ENCODE measurements around the gene TMEM207.

Gene TMEM207

DNA sequence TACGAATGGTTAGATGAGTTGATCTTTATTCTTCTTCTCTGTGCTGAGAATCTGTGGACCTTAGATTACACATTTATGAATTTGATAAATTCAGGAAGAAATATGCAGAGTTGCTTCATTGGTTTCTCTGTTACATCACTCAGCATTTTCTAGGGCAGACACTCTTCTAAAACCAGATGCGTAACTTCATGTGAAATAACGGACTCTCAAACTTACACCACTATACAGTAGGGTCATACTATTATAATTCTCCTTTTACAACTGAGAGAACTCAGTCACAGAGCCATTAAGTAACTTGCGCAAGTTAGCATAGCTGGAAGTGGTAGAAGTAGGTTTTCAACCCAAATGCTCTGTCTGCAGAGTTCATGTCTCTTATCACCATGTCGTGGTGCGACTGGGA, 5.7 kb downstream of the TMEM207 start:
- ATAC-seq: no peak
- DNase-seq: no peak

DNA sequence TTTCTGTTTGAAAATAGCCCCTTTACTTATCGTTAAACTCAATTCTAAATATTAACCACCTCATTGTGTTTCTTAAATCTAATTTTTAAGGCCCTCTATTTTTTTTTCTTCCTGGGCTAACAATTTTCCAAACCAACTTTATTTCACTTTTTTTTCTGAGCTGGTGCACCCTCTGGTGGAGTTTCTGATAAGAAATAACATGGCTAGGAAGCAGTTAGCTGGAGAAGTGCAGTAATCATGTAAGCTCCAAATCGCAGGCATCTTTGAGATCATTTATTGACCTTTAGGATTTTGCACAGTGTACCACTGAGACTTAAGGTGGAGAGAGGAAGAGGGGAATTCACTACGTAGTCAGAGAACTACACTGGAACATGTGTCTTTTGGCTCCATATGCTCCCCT, 6.4 kb downstream of the TMEM207 start:
- DNase-seq: no peak
- ATAC-seq: no peak

DNA sequence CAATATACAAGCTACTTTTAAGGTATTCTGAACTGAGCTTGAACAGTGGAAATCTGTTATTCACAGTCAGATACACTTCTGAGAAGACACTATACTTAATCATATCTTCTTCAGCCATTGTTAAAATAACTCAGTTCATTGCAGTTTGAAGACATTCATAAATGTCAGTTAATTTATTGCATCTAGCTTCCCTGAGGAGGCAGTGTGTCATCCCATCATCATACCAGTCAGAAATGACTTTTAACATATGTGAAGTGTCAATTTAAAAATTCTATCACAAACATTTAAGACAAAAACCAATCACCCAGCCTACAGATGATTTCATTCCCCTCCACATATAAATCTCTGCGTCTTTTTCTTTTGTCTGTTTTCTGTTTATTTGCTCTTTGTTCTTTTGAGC, 7.5 kb downstream of the TMEM207 start:
- no peak for ATAC-seq
- DNase-seq: no peak

- ATAC-seq: no peak
- no peak for DNase-seq
Observed at GRCh38 chr3:190436331-190436730, 13.4 kb downstream of the TMEM207 start.

DNA sequence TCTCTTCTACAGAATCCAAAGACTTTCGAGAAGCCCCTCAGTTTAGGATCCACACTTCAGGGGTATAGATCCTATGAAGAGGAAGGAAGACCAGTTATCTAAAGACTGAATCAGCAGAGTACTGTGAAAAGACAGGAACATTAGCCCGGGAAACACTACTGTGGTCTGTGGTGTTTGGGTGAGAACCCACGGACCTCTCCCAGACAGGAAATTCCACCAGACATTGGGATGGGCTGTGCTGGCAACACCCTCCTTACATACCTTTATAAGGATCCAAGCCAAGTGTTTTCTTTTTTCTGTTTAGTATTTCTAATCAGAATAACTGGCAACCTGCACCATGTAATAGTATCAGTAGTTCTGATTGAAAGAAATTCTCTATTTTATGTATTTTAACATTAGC, 14.1 kb downstream of the TMEM207 start:
- ATAC-seq: no peak
- no peak for DNase-seq

DNA sequence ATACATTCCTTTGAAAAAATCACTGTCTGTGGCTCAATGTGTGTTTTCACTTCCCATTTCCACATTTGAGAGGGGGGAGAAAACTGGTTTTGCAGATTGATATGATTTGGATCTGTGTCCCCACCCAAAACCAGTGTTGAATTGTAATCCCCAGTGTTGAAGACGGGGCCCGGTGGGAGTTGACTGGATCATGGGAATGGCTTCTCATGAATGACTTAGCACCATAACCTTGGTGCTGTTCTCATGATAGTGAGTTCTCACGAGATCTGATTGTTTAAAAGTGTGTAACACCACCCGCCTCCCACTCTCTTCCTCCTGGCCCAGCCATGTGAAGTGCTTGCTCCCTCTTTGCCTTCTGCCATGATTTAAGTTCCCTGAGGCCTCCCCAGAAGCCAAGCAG, 16.1 kb downstream of the TMEM207 start:
- ATAC-seq: no peak
- no peak for DNase-seq

DNA sequence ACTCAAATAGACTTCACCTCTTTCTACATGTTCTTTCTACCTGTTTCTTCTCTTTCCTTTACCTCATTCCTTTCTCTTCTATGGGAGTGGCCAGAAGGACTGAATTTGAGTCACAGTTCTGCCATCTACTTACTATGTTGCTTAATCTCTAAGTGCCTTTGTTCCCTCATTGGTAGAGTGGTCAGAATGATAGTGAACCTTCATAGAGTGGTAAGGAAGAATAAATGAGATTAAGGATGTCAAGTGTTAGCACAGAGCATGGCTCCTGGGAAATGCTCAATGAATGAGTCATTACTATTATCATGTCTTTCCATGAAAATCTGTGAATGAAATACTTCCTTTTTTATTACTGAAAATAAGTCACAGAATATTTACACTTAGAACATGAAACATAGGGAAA, 17.5 kb downstream of the TMEM207 start:
- no peak for ATAC-seq
- no peak for DNase-seq

DNA sequence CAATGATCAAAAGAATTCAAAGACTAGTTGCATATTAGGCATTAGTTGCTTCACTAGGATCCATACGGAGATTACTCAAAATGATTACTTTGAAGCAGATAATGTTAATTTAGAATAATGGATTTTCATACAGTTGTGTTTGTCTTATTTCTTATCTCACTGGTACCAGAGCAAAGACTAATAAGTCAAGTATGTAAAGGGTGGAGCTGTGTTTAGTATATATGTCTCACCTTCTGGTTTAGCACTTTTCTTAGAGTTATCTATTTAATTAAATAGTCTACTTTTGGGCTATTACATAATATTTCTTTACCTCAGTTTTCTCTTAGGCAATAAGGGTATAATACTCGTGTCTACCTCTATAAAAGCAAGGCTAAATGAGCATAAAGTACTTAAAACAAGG, 18.8 kb downstream of the TMEM207 start:
- no peak for DNase-seq

DNA sequence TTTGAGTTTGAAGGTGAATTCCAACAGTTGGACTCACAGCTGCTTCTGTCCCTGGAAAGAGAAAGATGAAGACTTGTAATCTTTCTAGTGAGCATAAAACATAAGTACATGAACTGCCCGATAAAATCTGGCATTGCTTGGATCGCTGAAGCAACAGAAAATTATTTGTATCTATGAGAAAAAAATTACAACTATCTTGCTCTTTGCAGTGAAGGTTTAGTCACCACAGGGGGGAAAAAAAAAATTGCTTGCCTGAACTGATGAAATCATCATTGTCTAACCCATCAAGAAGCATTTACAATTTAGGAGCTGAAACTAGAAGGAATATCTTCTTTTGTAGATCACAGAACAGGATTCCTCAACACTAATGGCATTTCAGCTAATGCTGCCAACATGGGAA, 20.0 kb downstream of the TMEM207 start:
- ATAC-seq (no peak), DNase-seq (no peak)

More for the DNA sequence above, 18.8 kb downstream of the TMEM207 start:
- no peak for ATAC-seq

GRCh38 chr3:190426806-190427507, 22.7 kb downstream of the TMEM207 start:
- no peak for ATAC-seq
- no peak for DNase-seq

DNA sequence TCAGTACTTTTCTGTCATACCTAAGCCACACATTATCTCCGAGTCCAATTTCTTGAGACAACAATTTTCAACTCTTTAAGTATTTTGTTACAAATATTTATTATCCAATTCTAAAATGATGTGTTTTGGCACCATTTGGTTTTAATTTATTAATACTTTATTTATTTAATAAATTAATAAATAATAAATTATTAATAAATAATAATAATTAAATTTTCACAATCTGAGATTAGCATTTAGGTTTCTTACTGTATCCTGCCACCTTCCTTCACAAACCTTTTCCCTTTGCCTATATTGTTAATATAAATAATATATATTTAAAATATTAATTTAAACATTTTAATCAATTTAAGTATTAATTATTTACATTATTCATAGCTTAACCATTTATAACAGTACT, 23.9 kb downstream of the TMEM207 start:
- no peak for ATAC-seq
- DNase-seq: no peak

GRCh38 chr3:190424478-190425439, 24.9 kb downstream of the TMEM207 start:
- ATAC-seq: peak; percentile 66
- DNase-seq: peak; percentile 50

GRCh38 chr3:190424108-190424477, 25.6 kb downstream of the TMEM207 start:
- ATAC-seq: no peak
- DNase-seq: no peak

- DNase-seq: no peak
- ATAC-seq: no peak
Observed at GRCh38 chr3:190414297-190414696, 35.4 kb downstream of the TMEM207 start.

GRCh38 chr3:190404715-190405114, 45.0 kb downstream of the TMEM207 start:
- no peak for ATAC-seq
- DNase-seq: no peak

DNA sequence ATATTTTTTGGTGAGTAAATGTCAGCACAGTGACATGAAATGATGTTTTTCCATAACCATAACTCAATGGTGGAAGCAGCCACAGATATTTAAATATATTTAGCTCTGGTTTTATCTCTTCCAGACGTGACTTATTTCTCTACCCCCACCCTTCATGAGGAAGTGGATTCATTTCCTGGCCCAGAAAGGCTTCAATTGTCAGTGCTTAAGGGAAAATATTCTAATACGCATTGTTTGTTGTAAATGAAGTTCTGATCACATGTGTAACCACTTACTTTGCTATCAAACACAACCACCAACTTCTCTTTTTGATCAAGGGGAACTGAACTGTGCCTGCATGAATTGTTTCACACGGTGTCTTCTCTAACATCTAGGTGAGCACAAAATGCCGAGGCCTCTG, 47.7 kb downstream of the TMEM207 start:
- DNase-seq: no peak
- no peak for ATAC-seq

DNA sequence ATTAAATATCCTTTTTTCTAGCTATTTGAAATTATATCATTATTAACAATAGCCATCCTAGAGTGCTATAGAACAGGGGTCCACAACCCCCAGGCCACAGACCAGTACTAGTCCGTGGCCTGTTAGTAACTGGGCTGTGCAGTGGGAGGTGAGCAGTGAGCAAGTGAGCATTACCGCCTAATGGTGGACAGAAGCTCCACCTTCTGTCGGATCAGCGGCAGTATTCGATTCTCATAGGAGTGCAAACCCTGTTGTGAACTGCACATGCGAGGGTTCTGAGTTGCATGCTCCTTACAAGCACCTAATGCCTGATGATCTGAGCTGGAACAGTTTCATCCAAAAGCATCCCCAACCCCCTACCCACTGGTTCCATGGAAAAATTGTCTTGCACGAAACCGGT, 50.0 kb downstream of the TMEM207 start:
- no peak for DNase-seq
- ATAC-seq: no peak

GRCh38 chr3:190397889-190398288, 51.8 kb downstream of the TMEM207 start:
- ATAC-seq (no peak), DNase-seq (no peak)

DNA sequence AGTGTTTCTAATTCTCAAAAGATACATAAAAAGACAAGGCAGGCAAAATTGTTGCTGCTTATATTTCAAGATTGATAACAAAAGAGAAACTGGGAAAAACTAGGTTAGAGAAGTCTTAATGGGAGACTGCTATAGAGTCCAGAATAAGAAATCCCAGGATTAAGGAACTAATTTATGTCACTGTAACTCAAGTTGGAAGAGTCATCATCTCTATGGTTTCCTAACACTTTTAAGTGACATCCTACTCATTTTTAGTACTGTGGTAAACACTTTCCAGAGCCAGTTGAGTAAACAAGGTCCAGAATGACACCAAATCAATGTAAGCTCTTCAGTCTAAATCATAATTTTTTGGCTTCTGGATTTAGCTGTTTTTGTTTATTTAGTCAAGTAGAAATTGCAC, 53.7 kb downstream of the TMEM207 start:
- no peak for ATAC-seq
- DNase-seq: no peak

DNA sequence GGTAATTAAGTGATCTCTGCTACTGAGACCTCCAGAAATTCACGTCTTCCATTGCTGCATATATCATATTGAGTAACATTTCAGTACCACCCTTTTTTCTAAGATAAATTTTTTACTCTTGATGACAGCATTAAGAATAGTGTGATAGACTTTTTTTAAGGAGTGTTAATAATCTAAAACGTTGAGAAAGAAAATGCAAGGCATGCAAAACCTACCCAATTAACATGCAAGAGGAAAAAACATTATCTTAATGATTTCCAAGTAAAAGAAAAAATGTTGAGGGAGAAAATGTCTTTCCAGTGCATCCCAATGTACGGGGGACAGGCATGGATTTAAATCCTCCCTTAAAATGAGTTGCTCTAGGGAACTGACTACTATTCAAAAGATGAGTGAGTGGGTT, 61.0 kb downstream of the TMEM207 start:
- no peak for DNase-seq
- no peak for ATAC-seq

DNA sequence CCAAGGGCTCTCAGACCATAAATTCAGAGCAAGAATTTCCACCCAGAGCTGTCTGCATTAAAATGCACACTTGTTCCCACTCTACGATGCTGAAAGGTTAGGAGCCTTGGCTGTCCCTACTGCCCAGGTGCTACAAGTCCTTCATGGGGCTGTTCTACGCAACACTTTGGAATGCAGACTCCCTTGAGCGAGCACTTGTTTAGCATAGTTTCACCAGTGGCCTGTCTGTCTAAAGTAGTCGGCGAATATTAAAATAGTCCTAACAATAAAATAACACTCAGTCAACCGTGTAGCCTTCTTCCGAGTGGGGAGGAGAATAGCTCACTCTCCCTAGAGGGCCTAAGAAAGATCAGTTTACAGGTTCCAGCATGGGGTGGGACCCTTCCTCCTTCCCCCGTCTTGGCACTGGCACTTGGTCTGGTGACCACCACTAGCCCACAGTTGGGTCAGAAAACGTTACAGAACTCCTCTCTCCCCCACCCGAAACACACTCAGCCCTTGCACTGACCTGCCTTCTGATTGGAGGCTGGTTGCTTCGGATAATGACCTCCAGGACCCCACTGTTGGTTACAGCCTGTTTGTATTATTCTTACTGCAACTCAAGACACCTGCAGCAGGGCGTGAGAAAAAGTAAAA, 62.0 kb downstream of the TMEM207 start, which contains the start of gene CLDN16:
TSS of gene CLDN16 (plus strand) at position 586 of the 636 bp plus-strand sequence. CDS start 167 bp downstream, outside the sequence.
- ATAC-seq: no peak
- DNase-seq: no peak

GRCh38 chr3:190385731-190386688, 63.7 kb downstream of the TMEM207 start:
- no peak for DNase-seq

More at GRCh38 chr3:190385731-190386688, 63.7 kb downstream of the TMEM207 start:
- ATAC-seq: no peak
